ENCODE data around the gene ANKRD30A. TPM values are rescaled to one million over a fixed set of nuclear protein-coding genes. Genes with fewer than 3 reads are reported as not detected.
"Not testable (repeated sequence)": the region's sequence is repeated elsewhere in the genome, so short reads cannot be mapped to it uniquely, and the experiment has no call there.

ANKRD30A gene
- total and polyA plus RNA-seq, 2 donors (not counting 3 experiments of a cell fraction or from before 2014, with no cell fraction given): not detected

- POLR2A ChIA-PET; FAIRE-seq; H4K20me1 ChIP-seq (replicated peaks; ENCODE audit: control insufficient read depth, extremely low read depth, insufficient read depth, low read length); dilution Hi-C loops (cut with MboI; ENCODE audit: extremely low pct_ligation_motif_present, low sequenced_read_pairs); H3K4me3 ChIP-seq (replicated peaks in 1 of 3; ENCODE audit: insufficient read depth in 1 of 3, low read depth in 1 of 3, low read length in 3 of 3); H3K4me2 ChIP-seq (ENCODE audit: insufficient read depth, low read length); BruUV-seq (replicated peaks); CTCF ChIA-PET; H3K9me3 ChIP-seq (replicated peaks; ENCODE audit: control insufficient read depth, insufficient read depth, low read length); H3K4me1 ChIP-seq (ENCODE audit: control insufficient read depth, extremely low read depth, insufficient read depth, low read length); H3K36me3 ChIP-seq (ENCODE audit: control insufficient read depth in 2 of 2, extremely low read depth in 1 of 2, insufficient read depth in 2 of 2, low read length in 2 of 2); H2AFZ ChIP-seq (ENCODE audit: low read depth, low read length); H3K27ac ChIP-seq (ENCODE audit: insufficient read depth, low read depth, low read length); H3K9me1 ChIP-seq (replicated peaks; ENCODE audit: control insufficient read depth, extremely low read depth, insufficient read depth, low read length); H3K27me3 ChIP-seq (ENCODE audit: control insufficient read depth in 2 of 2, insufficient read depth in 2 of 2, low read length in 2 of 2); DNase-seq (ENCODE audit: low read depth, low spot score); H3K79me2 ChIP-seq (ENCODE audit: control insufficient read depth, insufficient read depth, low read length); H3K9ac ChIP-seq (replicated peaks; ENCODE audit: extremely low read depth, insufficient read depth, low read length): not testable (repeated sequence)
- intact Hi-C loops (cut with micrococcal nuclease): loop anchor here (10.0 kb wide), 1 partner anchor 1436 kb away; no protein-coding TSS in a partner anchor
These were observed 275.4 kb downstream of the ANKRD30A start for GRCh38 chr10:37400774-37401173.

DNA sequence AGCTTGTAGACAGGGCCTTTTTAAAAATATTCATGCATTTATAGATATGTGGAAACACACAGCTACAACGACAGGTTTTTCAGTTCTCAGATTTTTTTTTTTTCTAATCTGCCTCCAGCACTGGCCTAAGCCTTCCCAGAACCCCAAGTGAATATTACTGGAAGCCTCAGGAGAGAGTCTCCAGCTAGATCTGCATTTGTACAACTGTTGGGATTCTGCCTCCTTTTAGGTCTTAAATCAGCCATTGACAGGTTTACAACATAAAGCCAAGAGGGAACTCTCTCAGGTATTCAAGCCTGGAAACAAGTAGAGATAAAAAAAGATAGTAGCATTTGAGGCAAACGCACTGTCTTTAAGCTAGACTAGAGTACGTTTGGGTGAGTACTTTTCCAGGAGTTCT is 275.8 kb downstream of the ANKRD30A start:
- no peaks in the 10 kb centered on the region for H3K36me3 ChIP-seq (ENCODE audit: control insufficient read depth in 2 of 2, extremely low read depth in 1 of 2, insufficient read depth in 2 of 2, low read length in 2 of 2)
- H3K4me2 ChIP-seq (ENCODE audit: insufficient read depth, low read length): no peak overlapping the region
- no peak for DNase-seq (ENCODE audit: low read depth, low spot score)
- H3K9me1 ChIP-seq (replicated peaks; ENCODE audit: control insufficient read depth, extremely low read depth, insufficient read depth, low read length): no peaks in the 10 kb centered on the region
- no peaks in the 10 kb centered on the region for H3K4me1 ChIP-seq (ENCODE audit: control insufficient read depth, extremely low read depth, insufficient read depth, low read length)
- no peaks in the 10 kb centered on the region for H3K27me3 ChIP-seq (ENCODE audit: control insufficient read depth in 2 of 2, insufficient read depth in 2 of 2, low read length in 2 of 2)
- H3K27ac ChIP-seq (ENCODE audit: insufficient read depth, low read depth, low read length): no peak overlapping the region
- H4K20me1 ChIP-seq (replicated peaks; ENCODE audit: control insufficient read depth, extremely low read depth, insufficient read depth, low read length): no peaks in the 10 kb centered on the region
- no peak overlapping the region for H3K9ac ChIP-seq (replicated peaks; ENCODE audit: extremely low read depth, insufficient read depth, low read length)
- intact Hi-C loops (cut with micrococcal nuclease) (loop anchor here (10.0 kb wide), 1 partner anchor 1436 kb away; no protein-coding TSS in a partner anchor), dilution Hi-C loops (cut with MboI; ENCODE audit: extremely low pct_ligation_motif_present, low sequenced_read_pairs) (no loop called here)
- TF ChIP-seq EZH2 (IDR thresholded peaks at IDR 0.05; ENCODE audit: borderline replicate concordance, low read depth, low read length, severe bottlenecking) (no peak), GATA2 (IDR thresholded peaks at IDR 0.05; ENCODE audit: insufficient read depth, insufficient read length, low read depth, low read length) (no peak), MAX (IDR thresholded peaks at IDR 0.05; ENCODE audit: insufficient read depth, insufficient read length) (no peak), JUN (IDR thresholded peaks at IDR 0.05; ENCODE audit: borderline replicate concordance, insufficient read depth, insufficient read length, low read depth) (no peak)
- TF ChIP-seq, protein P1, sequence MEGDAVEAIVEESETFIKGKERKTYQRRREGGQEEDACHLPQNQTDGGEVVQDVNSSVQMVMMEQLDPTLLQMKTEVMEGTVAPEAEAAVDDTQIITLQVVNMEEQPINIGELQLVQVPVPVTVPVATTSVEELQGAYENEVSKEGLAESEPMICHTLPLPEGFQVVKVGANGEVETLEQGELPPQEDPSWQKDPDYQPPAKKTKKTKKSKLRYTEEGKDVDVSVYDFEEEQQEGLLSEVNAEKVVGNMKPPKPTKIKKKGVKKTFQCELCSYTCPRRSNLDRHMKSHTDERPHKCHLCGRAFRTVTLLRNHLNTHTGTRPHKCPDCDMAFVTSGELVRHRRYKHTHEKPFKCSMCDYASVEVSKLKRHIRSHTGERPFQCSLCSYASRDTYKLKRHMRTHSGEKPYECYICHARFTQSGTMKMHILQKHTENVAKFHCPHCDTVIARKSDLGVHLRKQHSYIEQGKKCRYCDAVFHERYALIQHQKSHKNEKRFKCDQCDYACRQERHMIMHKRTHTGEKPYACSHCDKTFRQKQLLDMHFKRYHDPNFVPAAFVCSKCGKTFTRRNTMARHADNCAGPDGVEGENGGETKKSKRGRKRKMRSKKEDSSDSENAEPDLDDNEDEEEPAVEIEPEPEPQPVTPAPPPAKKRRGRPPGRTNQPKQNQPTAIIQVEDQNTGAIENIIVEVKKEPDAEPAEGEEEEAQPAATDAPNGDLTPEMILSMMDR (IDR thresholded peaks at IDR 0.05; ENCODE audit: extremely low read depth in 1 of 2, insufficient read depth in 1 of 2, low read depth in 1 of 2, low read length in 2 of 2): no peak
- POLR2A ChIA-PET: no interaction called here
- CTCF ChIA-PET: no interaction called here
- no peak for FAIRE-seq
- no peak overlapping the region for H3K4me3 ChIP-seq (replicated peaks in 1 of 3; ENCODE audit: insufficient read depth in 1 of 3, low read depth in 1 of 3, low read length in 3 of 3)
- H2AFZ ChIP-seq (ENCODE audit: low read depth, low read length): no peak overlapping the region
- no TSS peak for BruUV-seq (replicated peaks)
- no peaks in the 10 kb centered on the region for H3K79me2 ChIP-seq (ENCODE audit: control insufficient read depth, insufficient read depth, low read length)
- no peaks in the 10 kb centered on the region for H3K9me3 ChIP-seq (replicated peaks; ENCODE audit: control insufficient read depth, insufficient read depth, low read length)
